ENCODE measurements around the gene DDX56. TPM values are rescaled to one million over a fixed set of nuclear protein-coding genes. Genes with fewer than 3 reads are reported as not detected.

DDX56 gene
- total and polyA plus RNA-seq, 2 of the 13 experiments (the other 11 are each of a cell fraction or from before 2014, with no cell fraction given): 82.6 to 120 TPM

DNA sequence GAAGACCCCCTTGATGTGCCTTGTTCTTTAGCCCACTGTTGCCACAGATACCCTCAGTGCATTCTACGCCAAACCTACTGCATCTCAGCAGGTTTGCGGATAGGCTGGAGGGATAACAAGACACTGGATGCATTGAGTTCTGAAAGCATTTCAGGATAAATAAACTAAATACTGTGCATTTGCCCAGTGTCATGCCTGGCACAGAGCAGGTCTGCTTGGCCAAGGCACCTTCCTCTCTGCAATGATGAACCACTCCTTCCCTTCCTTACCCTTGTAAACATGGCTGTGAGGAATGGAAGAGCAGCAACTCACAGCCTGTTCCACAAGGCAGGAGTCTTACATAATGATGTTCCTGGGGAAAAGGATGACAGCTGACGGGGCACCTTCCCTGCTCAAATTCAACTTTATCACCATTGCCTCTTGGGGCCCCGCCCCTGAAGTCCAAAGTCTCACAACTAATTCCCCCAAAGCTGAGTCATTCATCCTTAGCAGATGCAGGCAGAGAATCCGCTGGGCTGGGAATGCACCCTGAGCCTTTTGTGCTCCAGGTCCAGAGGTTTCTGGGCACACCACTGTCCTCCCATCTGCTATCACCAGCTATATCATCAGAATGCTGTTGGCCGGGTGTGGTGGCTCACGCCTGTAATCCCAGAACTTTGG, 11.6 kb downstream of the DDX56 start:
- POLR2A ChIA-PET: interaction anchor here (0.8 to 3.7 kb wide), 12 partner anchors 9 to 321 kb away, joined by 3 to 27 read pairs (median 4); partner anchors contain the start of genes DDX56, NPC1L1, NUDCD3 and OGDH
- TF ChIP-seq, protein P1, sequence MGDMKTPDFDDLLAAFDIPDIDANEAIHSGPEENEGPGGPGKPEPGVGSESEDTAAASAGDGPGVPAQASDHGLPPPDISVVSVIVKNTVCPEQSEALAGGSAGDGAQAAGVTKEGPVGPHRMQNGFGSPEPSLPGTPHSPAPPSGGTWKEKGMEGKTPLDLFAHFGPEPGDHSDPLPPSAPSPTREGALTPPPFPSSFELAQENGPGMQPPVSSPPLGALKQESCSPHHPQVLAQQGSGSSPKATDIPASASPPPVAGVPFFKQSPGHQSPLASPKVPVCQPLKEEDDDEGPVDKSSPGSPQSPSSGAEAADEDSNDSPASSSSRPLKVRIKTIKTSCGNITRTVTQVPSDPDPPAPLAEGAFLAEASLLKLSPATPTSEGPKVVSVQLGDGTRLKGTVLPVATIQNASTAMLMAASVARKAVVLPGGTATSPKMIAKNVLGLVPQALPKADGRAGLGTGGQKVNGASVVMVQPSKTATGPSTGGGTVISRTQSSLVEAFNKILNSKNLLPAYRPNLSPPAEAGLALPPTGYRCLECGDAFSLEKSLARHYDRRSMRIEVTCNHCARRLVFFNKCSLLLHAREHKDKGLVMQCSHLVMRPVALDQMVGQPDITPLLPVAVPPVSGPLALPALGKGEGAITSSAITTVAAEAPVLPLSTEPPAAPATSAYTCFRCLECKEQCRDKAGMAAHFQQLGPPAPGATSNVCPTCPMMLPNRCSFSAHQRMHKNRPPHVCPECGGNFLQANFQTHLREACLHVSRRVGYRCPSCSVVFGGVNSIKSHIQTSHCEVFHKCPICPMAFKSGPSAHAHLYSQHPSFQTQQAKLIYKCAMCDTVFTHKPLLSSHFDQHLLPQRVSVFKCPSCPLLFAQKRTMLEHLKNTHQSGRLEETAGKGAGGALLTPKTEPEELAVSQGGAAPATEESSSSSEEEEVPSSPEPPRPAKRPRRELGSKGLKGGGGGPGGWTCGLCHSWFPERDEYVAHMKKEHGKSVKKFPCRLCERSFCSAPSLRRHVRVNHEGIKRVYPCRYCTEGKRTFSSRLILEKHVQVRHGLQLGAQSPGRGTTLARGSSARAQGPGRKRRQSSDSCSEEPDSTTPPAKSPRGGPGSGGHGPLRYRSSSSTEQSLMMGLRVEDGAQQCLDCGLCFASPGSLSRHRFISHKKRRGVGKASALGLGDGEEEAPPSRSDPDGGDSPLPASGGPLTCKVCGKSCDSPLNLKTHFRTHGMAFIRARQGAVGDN (CRISPR knock-in tag; IDR thresholded peaks at IDR 0.05): peak; percentile 37
- TF ChIP-seq, protein P2, sequence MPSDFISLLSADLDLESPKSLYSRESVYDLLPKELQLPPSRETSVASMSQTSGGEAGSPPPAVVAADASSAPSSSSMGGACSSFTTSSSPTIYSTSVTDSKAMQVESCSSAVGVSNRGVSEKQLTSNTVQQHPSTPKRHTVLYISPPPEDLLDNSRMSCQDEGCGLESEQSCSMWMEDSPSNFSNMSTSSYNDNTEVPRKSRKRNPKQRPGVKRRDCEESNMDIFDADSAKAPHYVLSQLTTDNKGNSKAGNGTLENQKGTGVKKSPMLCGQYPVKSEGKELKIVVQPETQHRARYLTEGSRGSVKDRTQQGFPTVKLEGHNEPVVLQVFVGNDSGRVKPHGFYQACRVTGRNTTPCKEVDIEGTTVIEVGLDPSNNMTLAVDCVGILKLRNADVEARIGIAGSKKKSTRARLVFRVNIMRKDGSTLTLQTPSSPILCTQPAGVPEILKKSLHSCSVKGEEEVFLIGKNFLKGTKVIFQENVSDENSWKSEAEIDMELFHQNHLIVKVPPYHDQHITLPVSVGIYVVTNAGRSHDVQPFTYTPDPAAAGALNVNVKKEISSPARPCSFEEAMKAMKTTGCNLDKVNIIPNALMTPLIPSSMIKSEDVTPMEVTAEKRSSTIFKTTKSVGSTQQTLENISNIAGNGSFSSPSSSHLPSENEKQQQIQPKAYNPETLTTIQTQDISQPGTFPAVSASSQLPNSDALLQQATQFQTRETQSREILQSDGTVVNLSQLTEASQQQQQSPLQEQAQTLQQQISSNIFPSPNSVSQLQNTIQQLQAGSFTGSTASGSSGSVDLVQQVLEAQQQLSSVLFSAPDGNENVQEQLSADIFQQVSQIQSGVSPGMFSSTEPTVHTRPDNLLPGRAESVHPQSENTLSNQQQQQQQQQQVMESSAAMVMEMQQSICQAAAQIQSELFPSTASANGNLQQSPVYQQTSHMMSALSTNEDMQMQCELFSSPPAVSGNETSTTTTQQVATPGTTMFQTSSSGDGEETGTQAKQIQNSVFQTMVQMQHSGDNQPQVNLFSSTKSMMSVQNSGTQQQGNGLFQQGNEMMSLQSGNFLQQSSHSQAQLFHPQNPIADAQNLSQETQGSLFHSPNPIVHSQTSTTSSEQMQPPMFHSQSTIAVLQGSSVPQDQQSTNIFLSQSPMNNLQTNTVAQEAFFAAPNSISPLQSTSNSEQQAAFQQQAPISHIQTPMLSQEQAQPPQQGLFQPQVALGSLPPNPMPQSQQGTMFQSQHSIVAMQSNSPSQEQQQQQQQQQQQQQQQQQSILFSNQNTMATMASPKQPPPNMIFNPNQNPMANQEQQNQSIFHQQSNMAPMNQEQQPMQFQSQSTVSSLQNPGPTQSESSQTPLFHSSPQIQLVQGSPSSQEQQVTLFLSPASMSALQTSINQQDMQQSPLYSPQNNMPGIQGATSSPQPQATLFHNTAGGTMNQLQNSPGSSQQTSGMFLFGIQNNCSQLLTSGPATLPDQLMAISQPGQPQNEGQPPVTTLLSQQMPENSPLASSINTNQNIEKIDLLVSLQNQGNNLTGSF (CRISPR knock-in tag; IDR thresholded peaks at IDR 0.05): 0 out of 2 replicates have a peak, but pooled peaks have one; percentile 48
- TF ChIP-seq NCOA2 (CRISPR knock-in tag; IDR thresholded peaks at IDR 0.05): peak; percentile 57
- peak; percentile 89 for TF ChIP-seq TFAP4 (IDR thresholded peaks at IDR 0.05; ENCODE audit: borderline replicate concordance, low read depth)
- TF ChIP-seq ZNF317 (CRISPR knock-in tag; IDR thresholded peaks at IDR 0.05): peak; percentile 81; the same call in 1 of the 2 replicates
- peak; percentile 85 for TF ChIP-seq JUND (CRISPR knock-in tag; IDR thresholded peaks at IDR 0.05)
- TF ChIP-seq MNT (IDR thresholded peaks at IDR 0.05): no peak

More for the DNA sequence above, 11.6 kb downstream of the DDX56 start:
- H4K20me1 ChIP-seq (ENCODE audit: insufficient read depth, low read length): no peaks in the 10 kb centered on the region; the same call in 1 of the 2 replicates
- DNase-seq (ENCODE audit: low spot score) (peak; percentile 87), FAIRE-seq (peak; percentile 93), ATAC-seq (peak; percentile 59)
- peak overlapping the region in 1 of 3 experiments; percentile 8; a peak in 1 of 6 replicates for H3K4me3 ChIP-seq (replicated peaks in 1 of 3; ENCODE audit: insufficient read depth in 1 of 3, low read depth in 2 of 3, low read length in 3 of 3)
- H3K9me3 ChIP-seq (ENCODE audit: low read length): no peaks in the 10 kb centered on the region
- H3K4me2 ChIP-seq (ENCODE audit: low read depth, low read length): 0 out of 2 replicates have a peak overlapping the region, but pooled peaks have one; percentile 18
- H3K36me3 ChIP-seq (replicated peaks in 1 of 2; ENCODE audit: control insufficient read depth in 1 of 2, insufficient read depth in 2 of 2, low read length in 2 of 2): peaks cover 9 to 24% of the 10 kb centered on the region in 2 experiments
- peaks cover 40% of the 10 kb centered on the region for H3K4me1 ChIP-seq (ENCODE audit: insufficient read depth, low read length)
- intact Hi-C loops (cut with micrococcal nuclease; ENCODE audit: unreplicated experiment): no loop called here
- H3K9ac ChIP-seq (ENCODE audit: insufficient read depth, low read depth, low read length): no peak overlapping the region
- in situ Hi-C loops (cut with HindIII; ENCODE audit: extremely low pct_ligation_motif_present, low pct_unique_long_range_greater_than_20kb): no loop called here
- no TSS peak for BruUV-seq (replicated peaks)
- no peak overlapping the region for H2AFZ ChIP-seq (ENCODE audit: low read length)
- H3K27me3 ChIP-seq (ENCODE audit: control insufficient read depth in 1 of 2, insufficient read depth in 2 of 2, low read length in 2 of 2): no peaks in the 10 kb centered on the region
- H3K79me2 ChIP-seq (ENCODE audit: insufficient read depth, low read length): no peaks in the 10 kb centered on the region
- WGBS (ENCODE audit: low lambda C conversion rate): 24% methylated on average over 7 of the region's 7 CpGs
- peak overlapping the region; percentile 49 for H3K27ac ChIP-seq (ENCODE audit: extremely low read length, insufficient read depth, low read length)
- CTCF ChIA-PET (ENCODE audit: low intra/inter-chr PET ratio, low total read pairs): no interaction called here

Measured in HepG2 (cell line).